ENCODE measurements around the gene C19orf44.
"Not testable (repeated sequence)": the region's sequence is repeated elsewhere in the genome, so short reads cannot be mapped to it uniquely, and the experiment has no call there.

The C19orf44 gene

GRCh38 chr19:16497042-16497441, 848 bp downstream of the C19orf44 start:
- Histone ChIP-seq H3K4me1 (ENCODE audit: low read depth, poor library complexity, severe bottlenecking) (peaks cover 5% of the 10 kb centered on the region), H4K20me1 (ENCODE audit: insufficient read depth) (no peaks in the 10 kb centered on the region), H3K79me2 (ENCODE audit: insufficient read depth, low read depth) (no peaks in the 10 kb centered on the region), H2AFZ (ENCODE audit: low read depth) (no peak overlapping the region), H3K27ac (no peak overlapping the region), H3K36me3 (ENCODE audit: insufficient read depth) (no peaks in the 10 kb centered on the region), H3K27me3 (ENCODE audit: insufficient read depth, low read depth) (no peaks in the 10 kb centered on the region), H3K4me2 (peak overlapping the region; percentile 94), H3K4me3 (IDR thresholded peaks at IDR 0.05; ENCODE audit: insufficient read depth, low read depth, low read length) (no peak overlapping the region), H3K9ac (no peak overlapping the region)
- TF ChIP-seq, protein P1, sequence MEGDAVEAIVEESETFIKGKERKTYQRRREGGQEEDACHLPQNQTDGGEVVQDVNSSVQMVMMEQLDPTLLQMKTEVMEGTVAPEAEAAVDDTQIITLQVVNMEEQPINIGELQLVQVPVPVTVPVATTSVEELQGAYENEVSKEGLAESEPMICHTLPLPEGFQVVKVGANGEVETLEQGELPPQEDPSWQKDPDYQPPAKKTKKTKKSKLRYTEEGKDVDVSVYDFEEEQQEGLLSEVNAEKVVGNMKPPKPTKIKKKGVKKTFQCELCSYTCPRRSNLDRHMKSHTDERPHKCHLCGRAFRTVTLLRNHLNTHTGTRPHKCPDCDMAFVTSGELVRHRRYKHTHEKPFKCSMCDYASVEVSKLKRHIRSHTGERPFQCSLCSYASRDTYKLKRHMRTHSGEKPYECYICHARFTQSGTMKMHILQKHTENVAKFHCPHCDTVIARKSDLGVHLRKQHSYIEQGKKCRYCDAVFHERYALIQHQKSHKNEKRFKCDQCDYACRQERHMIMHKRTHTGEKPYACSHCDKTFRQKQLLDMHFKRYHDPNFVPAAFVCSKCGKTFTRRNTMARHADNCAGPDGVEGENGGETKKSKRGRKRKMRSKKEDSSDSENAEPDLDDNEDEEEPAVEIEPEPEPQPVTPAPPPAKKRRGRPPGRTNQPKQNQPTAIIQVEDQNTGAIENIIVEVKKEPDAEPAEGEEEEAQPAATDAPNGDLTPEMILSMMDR (conservative IDR thresholded peaks at IDR 0.05; ENCODE audit: low read depth, low read length) = no peak

DNA sequence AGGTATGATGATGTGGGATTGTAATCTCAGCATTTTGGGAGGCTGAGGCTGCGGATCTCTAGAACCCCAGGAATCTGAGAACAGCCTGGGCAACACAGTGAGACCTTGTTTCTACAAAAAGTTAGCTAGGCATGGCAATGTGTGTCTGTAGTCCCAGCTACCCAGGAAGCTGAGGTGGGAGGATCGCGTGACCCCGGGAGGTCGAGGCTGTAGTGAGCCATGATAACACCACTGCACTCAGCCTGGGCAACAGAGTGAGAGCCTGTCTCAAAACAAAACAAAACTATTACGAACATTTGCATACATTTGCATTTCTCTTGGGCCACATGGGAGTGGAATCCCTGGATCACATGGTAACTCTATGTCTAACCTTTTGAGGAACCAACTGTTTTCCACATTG, 1.6 kb downstream of the C19orf44 start:
- TF ChIP-seq, protein P1 (conservative IDR thresholded peaks at IDR 0.05; ENCODE audit: low read depth, low read length) = no peak
- peaks cover 5% of the 10 kb centered on the region for H3K4me1 ChIP-seq (ENCODE audit: low read depth, poor library complexity, severe bottlenecking)
- no peak overlapping the region for H3K4me2 ChIP-seq

GRCh38 chr19:16504271-16504670, 8.1 kb downstream of the C19orf44 start:
- H3K36me3 ChIP-seq (ENCODE audit: insufficient read depth) = no peaks in the 10 kb centered on the region
- no peak overlapping the region for H3K9ac ChIP-seq
- H4K20me1 ChIP-seq (ENCODE audit: insufficient read depth) = no peaks in the 10 kb centered on the region
- no peak overlapping the region for H3K4me3 ChIP-seq (IDR thresholded peaks at IDR 0.05; ENCODE audit: insufficient read depth, low read depth, low read length)
- no peak overlapping the region for H3K4me2 ChIP-seq
- no peak overlapping the region for H2AFZ ChIP-seq (ENCODE audit: low read depth)
- TF ChIP-seq, protein P1 (conservative IDR thresholded peaks at IDR 0.05; ENCODE audit: low read depth, low read length) = no peak
- no peaks in the 10 kb centered on the region for H3K27me3 ChIP-seq (ENCODE audit: insufficient read depth, low read depth)
- H3K4me1 ChIP-seq (ENCODE audit: low read depth, poor library complexity, severe bottlenecking) = no peaks in the 10 kb centered on the region
- no peak overlapping the region for H3K27ac ChIP-seq
- H3K79me2 ChIP-seq (ENCODE audit: insufficient read depth, low read depth) = no peaks in the 10 kb centered on the region

More for the DNA sequence above, 1.6 kb downstream of the C19orf44 start:
- H3K4me3 ChIP-seq (IDR thresholded peaks at IDR 0.05; ENCODE audit: insufficient read depth, low read depth, low read length) = no peak overlapping the region
- no peak overlapping the region for H2AFZ ChIP-seq (ENCODE audit: low read depth)
- H3K27ac ChIP-seq = no peak overlapping the region
- no peaks in the 10 kb centered on the region for H4K20me1 ChIP-seq (ENCODE audit: insufficient read depth)
- no peaks in the 10 kb centered on the region for H3K27me3 ChIP-seq (ENCODE audit: insufficient read depth, low read depth)
- H3K9ac ChIP-seq = no peak overlapping the region
- H3K36me3 ChIP-seq (ENCODE audit: insufficient read depth) = no peaks in the 10 kb centered on the region
- no peaks in the 10 kb centered on the region for H3K79me2 ChIP-seq (ENCODE audit: insufficient read depth, low read depth)

GRCh38 chr19:16506161-16506560, 10.0 kb downstream of the C19orf44 start:
- not testable (repeated sequence) for H3K79me2 ChIP-seq (ENCODE audit: insufficient read depth, low read depth); H2AFZ ChIP-seq (ENCODE audit: low read depth); H3K27me3 ChIP-seq (ENCODE audit: insufficient read depth, low read depth); H3K4me2 ChIP-seq; H3K36me3 ChIP-seq (ENCODE audit: insufficient read depth); H3K9ac ChIP-seq; H3K27ac ChIP-seq; H3K4me1 ChIP-seq (ENCODE audit: low read depth, poor library complexity, severe bottlenecking); H3K4me3 ChIP-seq (IDR thresholded peaks at IDR 0.05; ENCODE audit: insufficient read depth, low read depth, low read length); H4K20me1 ChIP-seq (ENCODE audit: insufficient read depth)

DNA sequence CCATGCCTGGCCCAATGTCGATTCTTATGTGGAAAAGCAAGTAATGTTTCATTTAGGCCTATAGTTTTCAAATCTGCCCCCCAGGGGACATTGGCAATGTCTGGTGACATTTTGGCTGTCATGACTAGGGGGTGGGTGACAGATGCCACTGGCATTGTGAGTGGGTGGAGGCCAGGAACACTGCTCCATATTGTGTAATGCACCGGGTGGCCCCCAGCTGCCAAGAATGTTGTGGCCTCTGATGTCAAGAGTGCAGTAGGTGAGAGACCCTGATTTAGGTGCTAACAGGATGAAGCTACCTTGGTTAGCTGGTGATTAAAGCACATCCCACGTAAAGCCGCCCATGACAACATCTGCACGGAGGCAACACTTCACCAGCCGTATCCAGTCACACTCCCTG, 10.8 kb downstream of the C19orf44 start:
- Histone ChIP-seq H3K36me3 (ENCODE audit: insufficient read depth) (no peaks in the 10 kb centered on the region), H3K9ac (no peak overlapping the region), H3K27ac (no peak overlapping the region), H2AFZ (ENCODE audit: low read depth) (no peak overlapping the region), H3K27me3 (ENCODE audit: insufficient read depth, low read depth) (no peaks in the 10 kb centered on the region), H3K4me3 (IDR thresholded peaks at IDR 0.05; ENCODE audit: insufficient read depth, low read depth, low read length) (no peak overlapping the region), H4K20me1 (ENCODE audit: insufficient read depth) (no peaks in the 10 kb centered on the region), H3K79me2 (ENCODE audit: insufficient read depth, low read depth) (no peaks in the 10 kb centered on the region), H3K4me1 (ENCODE audit: low read depth, poor library complexity, severe bottlenecking) (no peaks in the 10 kb centered on the region), H3K4me2 (no peak overlapping the region)
- TF ChIP-seq, protein P1 (conservative IDR thresholded peaks at IDR 0.05; ENCODE audit: low read depth, low read length) = no peak

Data from KMS-11 (cell line).